Fibroblast of lung (primary cell): ENCODE results near the gene IGFBP5. TPM values are rescaled to one million over a fixed set of nuclear protein-coding genes. Genes with fewer than 3 reads are reported as not detected.

ENCODE experiments used
- DNase-seq, 2 donors: peaks; one replicate each; pipeline versions ENCODE4 v3.0.0 to v3.0.0-alpha.2; 2010; ENCODE audit warnings: low read depth in 2 of 2
- H2AFZ ChIP-seq: 2 replicates; pipeline ENCODE4 v1.5.1; 2012; ENCODE audit warnings: low read length, control low read depth, inconsistent platforms
- H3K27ac ChIP-seq: 2 replicates; pipeline ENCODE4 v1.5.1; 2011; ENCODE audit warnings: low read length, control low read depth; ENCODE audit not compliant: insufficient read depth
- H3K27me3 ChIP-seq: 2 replicates; pipeline ENCODE4 v1.5.1; 2011; ENCODE audit warnings: mild to moderate bottlenecking, low read length; ENCODE audit not compliant: control insufficient read depth, insufficient read depth
- H3K36me3 ChIP-seq: 2 replicates; pipeline ENCODE4 v1.5.1; 2011; ENCODE audit warnings: low read length; ENCODE audit not compliant: control insufficient read depth, insufficient read depth
- H3K4me1 ChIP-seq: 2 replicates; pipeline ENCODE4 v1.5.1; 2011; ENCODE audit warnings: low read length; ENCODE audit not compliant: control insufficient read depth, insufficient read depth; ENCODE audit errors: extremely low read depth
- H3K4me2 ChIP-seq: 2 replicates; pipeline ENCODE4 v1.5.1; 2011; ENCODE audit warnings: low read length, control low read depth; ENCODE audit not compliant: insufficient read depth; ENCODE audit errors: extremely low read depth
- H3K4me3 ChIP-seq, 4 experiments: fragments of 200-600 bp in 1 of 4; sonication (generic) in 1 of 4; replicated peaks in 1 of 4; 2 replicates each; pipeline ENCODE4 v1.5.1; 2011 to 2016; ENCODE audit warnings: low read length in 4 of 4, low read depth in 3 of 4, mild to moderate bottlenecking in 3 of 4, control low read depth in 2 of 4, inconsistent platforms in 1 of 4, mixed read lengths in 1 of 4; ENCODE audit not compliant: insufficient read depth in 1 of 4; ENCODE audit errors: control extremely low read depth in 1 of 4
- H3K79me2 ChIP-seq: 2 replicates; pipeline ENCODE4 v1.5.1; 2012; ENCODE audit warnings: mild to moderate bottlenecking, low read length, inconsistent platforms; ENCODE audit not compliant: control insufficient read depth, insufficient read depth
- H3K9ac ChIP-seq: 2 replicates; pipeline ENCODE4 v1.5.1; 2011; ENCODE audit warnings: mild to moderate bottlenecking, low read length, control low read depth; ENCODE audit not compliant: insufficient read depth
- H3K9me3 ChIP-seq: 2 replicates; pipeline ENCODE4 v1.5.1; 2012; ENCODE audit warnings: low read depth, low read length; ENCODE audit not compliant: control insufficient read depth, insufficient read depth
- H4K20me1 ChIP-seq: 2 replicates; pipeline ENCODE4 v1.5.1; 2011; ENCODE audit warnings: low read length; ENCODE audit not compliant: control insufficient read depth, insufficient read depth; ENCODE audit errors: extremely low read depth
- EZH2 ChIP-seq: IDR thresholded peaks from 2 replicates; pipeline ENCODE4 v1.5.1; 2012; ENCODE audit warnings: low read length, control low read depth, mild to moderate bottlenecking; ENCODE audit errors: missing control alignments
- polyA plus RNA-seq, 2 donors: library from polyadenylated mRNA; depleted of rRNA in 1 of 2; stranded (reverse) in 1 of 2; unstranded in 1 of 2; fragments of >200 nt; gene quantifications; 2 replicates each; pipeline ENCODE4 v1.2.1, GENCODE V29; 2011 to 2012; ENCODE audit warnings: missing spikeins in 1 of 2
- total RNA-seq: library from RNA; depleted of rRNA; stranded (reverse); fragments of >200 nt; gene quantifications from 2 replicates; pipeline ENCODE4 v1.2.1, GENCODE V29; 2014
- TF ChIP-seq, protein P1 (sequence below), 2 donors: IDR thresholded peaks in 1 of 2; conservative IDR thresholded peaks in 1 of 2; 1 replicate in 1 of 2; 2 replicates in 1 of 2; pipeline ENCODE4 v1.5.1; 2011 to 2012; ENCODE audit warnings: low read length in 2 of 2, control low read depth in 1 of 2, inconsistent platforms in 1 of 2, low read depth in 1 of 2, mild to moderate bottlenecking in 1 of 2

Gene IGFBP5
- total and polyA plus RNA-seq, 2 donors (not counting 1 experiment from before 2014, with no cell fraction given) = 1,100 to 2,607 TPM

DNA sequence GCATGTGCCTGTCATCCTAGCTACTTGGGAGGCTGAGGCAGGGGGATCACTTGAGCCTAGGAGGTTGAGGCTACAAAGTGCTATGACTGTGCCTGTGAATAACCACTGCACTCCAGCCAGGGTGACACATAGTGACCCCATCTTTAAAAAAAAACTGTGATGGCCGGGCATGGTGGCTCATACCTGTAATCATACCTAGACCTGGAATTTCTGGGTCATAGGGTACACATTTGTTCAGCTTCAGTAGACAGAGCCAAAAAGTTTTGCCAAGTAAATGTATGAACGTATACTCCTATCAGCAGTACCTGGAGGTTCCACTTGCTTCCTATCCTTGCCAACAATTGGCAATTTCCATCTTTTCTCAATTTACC is 68.5 kb downstream of the IGFBP5 start:
- Histone ChIP-seq H3K4me2 (no peak overlapping the region), H3K36me3 (no peaks in the 10 kb centered on the region), H4K20me1 (no peaks in the 10 kb centered on the region), H3K27me3 (peaks cover 8% of the 10 kb centered on the region), H3K4me1 (no peaks in the 10 kb centered on the region), H3K27ac (no peak overlapping the region), H2AFZ (no peak overlapping the region), H3K9me3 (no peaks in the 10 kb centered on the region), H3K9ac (no peak overlapping the region), H3K4me3 (no peak overlapping the region), H3K79me2 (no peaks in the 10 kb centered on the region)
- DNase-seq = no peak
- no peak for TF ChIP-seq EZH2
- TF ChIP-seq, protein P1, sequence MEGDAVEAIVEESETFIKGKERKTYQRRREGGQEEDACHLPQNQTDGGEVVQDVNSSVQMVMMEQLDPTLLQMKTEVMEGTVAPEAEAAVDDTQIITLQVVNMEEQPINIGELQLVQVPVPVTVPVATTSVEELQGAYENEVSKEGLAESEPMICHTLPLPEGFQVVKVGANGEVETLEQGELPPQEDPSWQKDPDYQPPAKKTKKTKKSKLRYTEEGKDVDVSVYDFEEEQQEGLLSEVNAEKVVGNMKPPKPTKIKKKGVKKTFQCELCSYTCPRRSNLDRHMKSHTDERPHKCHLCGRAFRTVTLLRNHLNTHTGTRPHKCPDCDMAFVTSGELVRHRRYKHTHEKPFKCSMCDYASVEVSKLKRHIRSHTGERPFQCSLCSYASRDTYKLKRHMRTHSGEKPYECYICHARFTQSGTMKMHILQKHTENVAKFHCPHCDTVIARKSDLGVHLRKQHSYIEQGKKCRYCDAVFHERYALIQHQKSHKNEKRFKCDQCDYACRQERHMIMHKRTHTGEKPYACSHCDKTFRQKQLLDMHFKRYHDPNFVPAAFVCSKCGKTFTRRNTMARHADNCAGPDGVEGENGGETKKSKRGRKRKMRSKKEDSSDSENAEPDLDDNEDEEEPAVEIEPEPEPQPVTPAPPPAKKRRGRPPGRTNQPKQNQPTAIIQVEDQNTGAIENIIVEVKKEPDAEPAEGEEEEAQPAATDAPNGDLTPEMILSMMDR (conservative IDR thresholded peaks at IDR 0.05 in 1 of 2, IDR thresholded peaks at IDR 0.05 in 1 of 2; ENCODE audit: low read depth in 1 of 2, low read length in 2 of 2) = no peak

DNA sequence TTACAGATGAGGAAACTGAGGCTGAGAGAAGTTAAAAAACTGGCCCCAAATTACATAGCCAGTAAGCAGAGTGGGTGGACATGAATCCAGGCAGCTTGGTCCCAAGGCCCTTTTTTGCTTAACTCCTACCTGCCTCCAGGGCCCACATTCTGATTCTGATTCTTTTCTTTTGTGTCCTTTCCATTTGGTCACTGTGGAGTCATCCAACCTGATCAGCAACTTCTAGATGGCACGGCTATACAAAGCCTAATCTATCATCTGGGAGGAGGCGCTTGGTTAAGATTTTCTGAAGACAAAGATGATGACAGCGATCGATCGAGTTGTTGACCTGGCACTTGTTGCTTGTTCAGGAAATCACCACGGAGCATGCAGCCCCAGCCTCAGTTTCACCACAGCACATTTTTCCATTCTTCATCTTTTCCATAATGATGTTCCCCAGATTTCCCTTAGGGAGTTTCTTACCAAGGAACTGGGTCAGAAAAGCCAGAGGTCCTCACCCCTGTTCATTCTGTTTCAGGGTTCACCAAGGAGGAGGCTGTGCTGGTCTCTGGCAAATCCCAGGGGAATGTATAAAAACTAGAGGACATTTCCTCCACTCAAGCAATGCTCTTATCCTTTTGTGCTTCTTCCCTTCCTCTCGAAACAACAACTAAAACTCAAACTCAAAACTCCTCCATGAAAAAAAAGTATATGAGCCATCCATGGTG is 69.0 kb downstream of the IGFBP5 start:
- TF ChIP-seq, protein P1 (conservative IDR thresholded peaks at IDR 0.05 in 1 of 2, IDR thresholded peaks at IDR 0.05 in 1 of 2; ENCODE audit: low read depth in 1 of 2, low read length in 2 of 2) = no peak
- no peak for TF ChIP-seq EZH2

DNA sequence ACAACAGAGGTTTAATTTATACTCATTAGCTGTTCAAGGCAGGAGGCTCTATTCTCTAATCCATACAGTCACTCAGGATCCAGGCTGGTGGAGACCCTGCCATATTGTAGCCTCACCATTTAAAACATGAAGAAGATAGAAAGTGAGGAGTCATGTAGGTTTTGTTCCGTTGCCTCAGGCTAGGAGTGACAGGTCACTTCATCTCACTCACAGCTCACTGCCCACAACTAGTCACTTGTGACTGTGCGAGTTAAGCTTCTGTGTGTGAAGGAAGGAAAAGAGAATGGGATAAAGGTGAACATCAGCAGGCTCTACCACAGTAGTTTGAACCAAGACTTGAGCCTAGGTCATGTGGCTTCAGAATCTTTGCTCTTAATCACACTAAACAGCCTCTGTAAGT is 71.1 kb downstream of the IGFBP5 start:
- H3K4me3 ChIP-seq = no peak overlapping the region
- peaks cover 4% of the 10 kb centered on the region for H3K27me3 ChIP-seq
- no peak for TF ChIP-seq EZH2
- TF ChIP-seq, protein P1 (conservative IDR thresholded peaks at IDR 0.05 in 1 of 2, IDR thresholded peaks at IDR 0.05 in 1 of 2; ENCODE audit: low read depth in 1 of 2, low read length in 2 of 2) = no peak
- H3K4me2 ChIP-seq = no peak overlapping the region
- no peak overlapping the region for H3K27ac ChIP-seq
- H4K20me1 ChIP-seq = no peaks in the 10 kb centered on the region
- H3K36me3 ChIP-seq = no peaks in the 10 kb centered on the region
- H2AFZ ChIP-seq = no peak overlapping the region
- H3K9ac ChIP-seq = no peak overlapping the region
- H3K4me1 ChIP-seq = peaks cover 2% of the 10 kb centered on the region
- DNase-seq = no peak
- no peaks in the 10 kb centered on the region for H3K9me3 ChIP-seq
- H3K79me2 ChIP-seq = no peaks in the 10 kb centered on the region

More for the DNA sequence above, 69.0 kb downstream of the IGFBP5 start:
- no peak for DNase-seq
- no peaks in the 10 kb centered on the region for H4K20me1 ChIP-seq
- H3K79me2 ChIP-seq = no peaks in the 10 kb centered on the region
- H3K36me3 ChIP-seq = no peaks in the 10 kb centered on the region
- no peak overlapping the region for H3K4me3 ChIP-seq
- no peak overlapping the region for H3K27ac ChIP-seq
- H2AFZ ChIP-seq = no peak overlapping the region
- H3K4me2 ChIP-seq = no peak overlapping the region
- no peaks in the 10 kb centered on the region for H3K9me3 ChIP-seq
- H3K27me3 ChIP-seq = peaks cover 8% of the 10 kb centered on the region
- H3K9ac ChIP-seq = no peak overlapping the region
- no peaks in the 10 kb centered on the region for H3K4me1 ChIP-seq
